Activated naive CD8-positive, alpha-beta T cell treated with anti-CD3 and anti-CD28 coated beads, Interleukin-2, amount 10 ng/mL, durations not matched to agents 7 days and 5 days (primary cell): ENCODE measurements around the gene XRN2. TPM values are rescaled to one million over a fixed set of nuclear protein-coding genes. Genes with fewer than 3 reads are reported as not detected.

Experiments used
- ATAC-seq: fragments of 150-1000 bp; cut with Tn5 transposase; one replicate; pipeline ENCODE4 v1.10.0; 2021; ENCODE audit warnings: low read depth, moderate library complexity
- POLR2A ChIA-PET: fragments of 350-600 bp; sonication (Branson Sonifier 250); formaldehyde crosslinking; loops from one replicate; lab custom pipeline; 2021; ENCODE audit warnings: antibody characterized with exemption; lab: Charles Lee
- DNase-seq: peaks from one replicate; pipeline ENCODE4 v3.0.0; 2021
- H3K27ac Mint-ChIP-seq: one replicate; pipeline ENCODE4 v1.8.0; 2022; ENCODE audit warnings: mild to moderate bottlenecking, mixed read lengths
- H3K27me3 Mint-ChIP-seq: one replicate; pipeline ENCODE4 v1.8.0; 2022; ENCODE audit warnings: mild to moderate bottlenecking, moderate library complexity, mixed read lengths
- H3K36me3 Mint-ChIP-seq: one replicate; pipeline ENCODE4 v1.8.0; 2021; ENCODE audit warnings: mild to moderate bottlenecking, mixed read lengths
- H3K4me1 Mint-ChIP-seq: one replicate; pipeline ENCODE4 v1.8.0; 2021; ENCODE audit warnings: mixed read lengths
- H3K4me3 Mint-ChIP-seq: one replicate; pipeline ENCODE4 v1.8.0; 2022; ENCODE audit warnings: mild to moderate bottlenecking, moderate library complexity, mixed read lengths
- H3K9me3 Mint-ChIP-seq: one replicate; pipeline ENCODE4 v1.8.0; 2021; ENCODE audit warnings: mixed read lengths
- total RNA-seq, 2 experiments: library from RNA; stranded (reverse); gene quantifications; one replicate each; pipeline ENCODE4 v1.2.3, GENCODE V29; 2021

The XRN2 gene
- total RNA-seq, 2 experiments from 2014 or later: 51.5 to 53.7 TPM

DNA sequence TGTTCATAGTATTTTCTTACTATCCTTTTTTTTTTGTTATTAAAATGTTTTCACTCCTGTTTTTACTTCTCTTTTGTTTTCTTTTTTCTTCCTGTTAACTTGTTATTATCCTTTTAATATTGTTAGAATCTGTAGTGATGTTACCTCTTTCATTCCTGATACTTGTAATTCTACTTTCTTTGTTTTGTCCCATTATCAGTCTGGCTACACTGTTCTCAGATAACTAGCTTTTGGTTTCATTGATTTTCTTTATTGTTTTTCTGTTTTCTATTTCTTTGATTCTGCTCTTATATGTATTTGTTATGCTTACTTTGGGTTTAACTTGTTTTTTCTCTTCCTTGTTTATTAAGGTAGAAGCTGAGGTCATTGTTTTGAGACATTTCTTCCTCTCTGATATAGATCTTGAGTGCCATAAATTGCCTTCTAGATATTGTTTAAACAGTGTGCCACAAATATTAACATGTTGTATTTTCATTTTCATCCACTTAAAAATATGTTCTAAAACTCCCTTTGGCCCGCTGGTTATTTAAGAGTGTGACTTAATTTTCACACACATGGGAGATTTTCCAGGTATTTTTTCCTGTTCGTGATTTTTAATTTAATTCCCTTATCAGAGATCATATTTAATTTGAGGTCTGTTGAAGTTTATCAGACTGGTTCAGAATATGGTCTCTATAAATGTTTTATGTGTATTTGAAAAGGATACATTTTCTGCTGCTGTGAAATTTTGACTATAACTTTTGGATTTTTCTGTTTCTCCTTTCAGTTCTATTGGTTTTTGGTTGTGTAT, 6.7 kb downstream of the XRN2 start:
- POLR2A ChIA-PET: no interaction called here
- H3K36me3 Mint-ChIP-seq: peaks cover 38% of the 10 kb centered on the region
- peaks cover 41% of the 10 kb centered on the region for H3K4me1 Mint-ChIP-seq
- H3K27ac Mint-ChIP-seq: no peak overlapping the region
- H3K4me3 Mint-ChIP-seq: no peak overlapping the region
- DNase-seq (no peak), ATAC-seq (no peak)
- no peaks in the 10 kb centered on the region for H3K27me3 Mint-ChIP-seq
- H3K9me3 Mint-ChIP-seq: peaks cover 6% of the 10 kb centered on the region

- Mint-ChIP-seq H3K4me3 (no peak overlapping the region), H3K27me3 (no peaks in the 10 kb centered on the region), H3K4me1 (peaks cover 41% of the 10 kb centered on the region), H3K9me3 (peaks cover 6% of the 10 kb centered on the region), H3K27ac (no peak overlapping the region), H3K36me3 (peaks cover 30% of the 10 kb centered on the region)
- DNase-seq: no peak
- POLR2A ChIA-PET: interaction anchor here (1.6 kb wide), 1 partner anchor 10 kb away, joined by 10 read pairs; the partner anchor contains the start of gene XRN2
- no peak for ATAC-seq
Measured at GRCh38 chr20:21312813-21313474, 9.8 kb downstream of the XRN2 start.

DNA sequence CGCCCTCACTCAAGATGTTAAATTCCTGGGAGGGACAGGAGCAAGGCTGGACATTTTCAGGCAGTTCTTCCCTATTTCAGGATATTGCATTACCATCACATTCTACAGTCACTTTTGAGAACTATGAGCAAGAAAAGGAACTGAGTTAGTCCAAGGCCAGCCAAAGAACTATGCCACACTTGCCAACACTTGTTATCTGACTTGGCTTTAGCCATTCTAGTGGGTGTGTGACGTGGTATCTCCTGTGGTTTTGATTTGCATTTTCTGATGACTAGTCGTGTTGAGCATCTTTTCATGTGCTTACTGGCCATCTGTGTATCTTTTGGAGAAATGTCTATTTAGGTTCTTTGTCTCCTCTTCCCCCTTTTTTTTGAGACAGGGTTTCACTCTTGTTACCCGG, 12.0 kb downstream of the XRN2 start:
- Mint-ChIP-seq H3K36me3 (peaks cover 27% of the 10 kb centered on the region), H3K27me3 (no peaks in the 10 kb centered on the region), H3K4me3 (no peak overlapping the region), H3K9me3 (peaks cover 2% of the 10 kb centered on the region), H3K4me1 (peaks cover 29% of the 10 kb centered on the region), H3K27ac (no peak overlapping the region)
- DNase-seq (no peak), ATAC-seq (no peak)
- POLR2A ChIA-PET: no interaction called here

- H3K9me3 Mint-ChIP-seq: peaks cover 3% of the 10 kb centered on the region
- ATAC-seq (no peak), DNase-seq (no peak)
- no peak overlapping the region for H3K4me3 Mint-ChIP-seq
- no peaks in the 10 kb centered on the region for H3K27me3 Mint-ChIP-seq
- peaks cover 33% of the 10 kb centered on the region for H3K4me1 Mint-ChIP-seq
- no peak overlapping the region for H3K27ac Mint-ChIP-seq
- POLR2A ChIA-PET: no interaction called here
- peaks cover 36% of the 10 kb centered on the region for H3K36me3 Mint-ChIP-seq
Measured at GRCh38 chr20:21322083-21322710, 19.1 kb downstream of the XRN2 start.

- Mint-ChIP-seq H3K27me3 (no peaks in the 10 kb centered on the region), H3K4me3 (no peak overlapping the region), H3K36me3 (peaks cover 31% of the 10 kb centered on the region), H3K4me1 (peaks cover 31% of the 10 kb centered on the region), H3K27ac (peak overlapping the region; percentile 0), H3K9me3 (peaks cover 3% of the 10 kb centered on the region)
- ATAC-seq (no peak), DNase-seq (no peak)
- POLR2A ChIA-PET: interaction anchor here (0.5 kb wide), 1 partner anchor 157 kb away, joined by 4 read pairs; no protein-coding TSS in a partner anchor
Measured at GRCh38 chr20:21322921-21323331, 19.8 kb downstream of the XRN2 start.

- Mint-ChIP-seq H3K9me3 (peaks cover 3% of the 10 kb centered on the region), H3K36me3 (peaks cover 31% of the 10 kb centered on the region), H3K27ac (no peak overlapping the region), H3K27me3 (no peaks in the 10 kb centered on the region), H3K4me3 (no peak overlapping the region), H3K4me1 (peaks cover 31% of the 10 kb centered on the region)
- POLR2A ChIA-PET: no interaction called here
- ATAC-seq: no peak
- DNase-seq: no peak
Measured at GRCh38 chr20:21323640-21324039, 20.5 kb downstream of the XRN2 start.

GRCh38 chr20:21324126-21324525, 21.0 kb downstream of the XRN2 start:
- Mint-ChIP-seq H3K4me1 (peaks cover 31% of the 10 kb centered on the region), H3K36me3 (peaks cover 30% of the 10 kb centered on the region), H3K27ac (no peak overlapping the region), H3K9me3 (peaks cover 2% of the 10 kb centered on the region), H3K4me3 (no peak overlapping the region), H3K27me3 (no peaks in the 10 kb centered on the region)
- POLR2A ChIA-PET: interaction anchor here (0.6 to 0.7 kb wide), 2 partner anchors 12 to 21 kb away, joined by 3 read pairs; partner anchors contain the start of gene XRN2
- ATAC-seq (no peak), DNase-seq (no peak)

DNA sequence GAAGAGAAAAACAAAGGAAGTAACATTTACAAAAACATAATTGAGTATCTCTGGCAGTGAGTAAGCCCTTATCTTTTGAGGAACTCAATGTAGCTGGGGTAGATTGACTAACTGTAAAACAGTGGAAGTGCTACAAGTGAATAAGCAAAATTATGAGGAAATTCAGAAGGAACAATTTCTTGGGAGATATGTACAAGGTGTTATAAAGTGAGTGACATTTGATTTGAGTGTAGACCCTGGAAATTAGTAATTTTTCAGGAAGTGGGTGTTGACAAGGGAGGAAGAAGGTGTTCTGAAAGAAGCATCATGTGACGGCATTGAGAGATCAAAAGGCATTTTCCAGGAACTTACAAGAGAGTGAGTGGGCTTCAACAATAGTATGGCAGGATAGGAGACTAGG, 22.2 kb downstream of the XRN2 start:
- ATAC-seq (peak; percentile 61), DNase-seq (no peak)
- POLR2A ChIA-PET: interaction anchor here (1.4 kb wide), 1 partner anchor 22 kb away, joined by 4 read pairs; the partner anchor contains the start of gene XRN2
- peaks cover 2% of the 10 kb centered on the region for H3K9me3 Mint-ChIP-seq
- peak overlapping the region; percentile 76 for H3K27ac Mint-ChIP-seq
- peaks cover 31% of the 10 kb centered on the region for H3K36me3 Mint-ChIP-seq
- H3K4me1 Mint-ChIP-seq: peaks cover 31% of the 10 kb centered on the region
- H3K4me3 Mint-ChIP-seq: peak overlapping the region; percentile 65
- no peaks in the 10 kb centered on the region for H3K27me3 Mint-ChIP-seq

GRCh38 chr20:21326700-21327099, 23.6 kb downstream of the XRN2 start:
- DNase-seq (no peak), ATAC-seq (no peak)
- no peak overlapping the region for H3K4me3 Mint-ChIP-seq
- POLR2A ChIA-PET: interaction anchor here (1.0 to 1.4 kb wide), 2 partner anchors 23 to 24 kb away, joined by 4 read pairs; partner anchors contain the start of gene XRN2
- peaks cover 31% of the 10 kb centered on the region for H3K36me3 Mint-ChIP-seq
- H3K27me3 Mint-ChIP-seq: no peaks in the 10 kb centered on the region
- peaks cover 31% of the 10 kb centered on the region for H3K4me1 Mint-ChIP-seq
- no peak overlapping the region for H3K27ac Mint-ChIP-seq
- peaks cover 2% of the 10 kb centered on the region for H3K9me3 Mint-ChIP-seq

- Mint-ChIP-seq H3K27ac (no peak overlapping the region), H3K27me3 (no peaks in the 10 kb centered on the region), H3K4me1 (peaks cover 9% of the 10 kb centered on the region), H3K36me3 (peaks cover 68% of the 10 kb centered on the region), H3K4me3 (no peak overlapping the region), H3K9me3 (no peaks in the 10 kb centered on the region)
- DNase-seq: no peak
- POLR2A ChIA-PET: no interaction called here
- no peak for ATAC-seq
Measured at GRCh38 chr20:21336455-21337151, 33.5 kb downstream of the XRN2 start.

GRCh38 chr20:21338291-21338690, 35.2 kb downstream of the XRN2 start:
- H3K4me3 Mint-ChIP-seq: no peak overlapping the region
- H3K27ac Mint-ChIP-seq: no peak overlapping the region
- no peaks in the 10 kb centered on the region for H3K9me3 Mint-ChIP-seq
- DNase-seq (no peak), ATAC-seq (no peak)
- POLR2A ChIA-PET: no interaction called here
- H3K4me1 Mint-ChIP-seq: peaks cover 5% of the 10 kb centered on the region
- H3K36me3 Mint-ChIP-seq: peaks cover 58% of the 10 kb centered on the region
- H3K27me3 Mint-ChIP-seq: no peaks in the 10 kb centered on the region

GRCh38 chr20:21339499-21339898, 36.4 kb downstream of the XRN2 start:
- no peaks in the 10 kb centered on the region for H3K9me3 Mint-ChIP-seq
- peaks cover 4% of the 10 kb centered on the region for H3K4me1 Mint-ChIP-seq
- ATAC-seq (no peak), DNase-seq (no peak)
- no peak overlapping the region for H3K4me3 Mint-ChIP-seq
- no peak overlapping the region for H3K27ac Mint-ChIP-seq
- POLR2A ChIA-PET: no interaction called here
- H3K27me3 Mint-ChIP-seq: no peaks in the 10 kb centered on the region
- peaks cover 50% of the 10 kb centered on the region for H3K36me3 Mint-ChIP-seq
